Neural cell (in vitro differentiated cells): ENCODE measurements around the gene NRF1.

Experiments used
- EP300 ChIP-seq: fragments of 450-650 bp; conservative IDR thresholded peaks from 2 replicates; pipeline ENCODE4 v1.6.1; 2014; ENCODE audit warnings: antibody characterized with exemption, mild to moderate bottlenecking, moderate library complexity; ENCODE audit not compliant: poor library complexity, severe bottlenecking
- EZH2 ChIP-seq: fragments of 200-600, 300-800 bp; shearing (Covaris generic), sonication (generic); IDR thresholded peaks from 2 replicates; pipeline ENCODE4 v1.6.1; 2014; ENCODE audit warnings: antibody characterized with exemption, low read length, borderline replicate concordance, mild to moderate bottlenecking; ENCODE audit not compliant: insufficient read depth, poor library complexity, severe bottlenecking
- MXI1 ChIP-seq: fragments of 450-650 bp; conservative IDR thresholded peaks from 2 replicates; pipeline ENCODE4 v1.6.1; 2014; ENCODE audit warnings: antibody characterized with exemption, mild to moderate bottlenecking; ENCODE audit not compliant: poor library complexity, severe bottlenecking
- POLR2AphosphoS5 ChIP-seq: IDR thresholded peaks from 2 replicates; pipeline ENCODE4 v1.6.1; 2012
- RAD21 ChIP-seq: fragments of 450-650 bp; conservative IDR thresholded peaks from 2 replicates; pipeline ENCODE4 v1.6.1; 2014; ENCODE audit warnings: antibody characterized with exemption, mild to moderate bottlenecking, moderate library complexity
- REST ChIP-seq: IDR thresholded peaks from 2 replicates; pipeline ENCODE4 v1.6.1; 2012; ENCODE audit warnings: borderline replicate concordance
- TAF1 ChIP-seq: IDR thresholded peaks from 2 replicates; pipeline ENCODE4 v1.6.1; 2012; ENCODE audit warnings: low read depth
- TF ChIP-seq, protein P1 (sequence below): fragments of 450-650 bp; IDR thresholded peaks from 2 replicates; pipeline ENCODE4 v1.5.1; 2014; ENCODE audit warnings: antibody characterized with exemption, mild to moderate bottlenecking, moderate library complexity; ENCODE audit not compliant: poor library complexity, severe bottlenecking

DNA sequence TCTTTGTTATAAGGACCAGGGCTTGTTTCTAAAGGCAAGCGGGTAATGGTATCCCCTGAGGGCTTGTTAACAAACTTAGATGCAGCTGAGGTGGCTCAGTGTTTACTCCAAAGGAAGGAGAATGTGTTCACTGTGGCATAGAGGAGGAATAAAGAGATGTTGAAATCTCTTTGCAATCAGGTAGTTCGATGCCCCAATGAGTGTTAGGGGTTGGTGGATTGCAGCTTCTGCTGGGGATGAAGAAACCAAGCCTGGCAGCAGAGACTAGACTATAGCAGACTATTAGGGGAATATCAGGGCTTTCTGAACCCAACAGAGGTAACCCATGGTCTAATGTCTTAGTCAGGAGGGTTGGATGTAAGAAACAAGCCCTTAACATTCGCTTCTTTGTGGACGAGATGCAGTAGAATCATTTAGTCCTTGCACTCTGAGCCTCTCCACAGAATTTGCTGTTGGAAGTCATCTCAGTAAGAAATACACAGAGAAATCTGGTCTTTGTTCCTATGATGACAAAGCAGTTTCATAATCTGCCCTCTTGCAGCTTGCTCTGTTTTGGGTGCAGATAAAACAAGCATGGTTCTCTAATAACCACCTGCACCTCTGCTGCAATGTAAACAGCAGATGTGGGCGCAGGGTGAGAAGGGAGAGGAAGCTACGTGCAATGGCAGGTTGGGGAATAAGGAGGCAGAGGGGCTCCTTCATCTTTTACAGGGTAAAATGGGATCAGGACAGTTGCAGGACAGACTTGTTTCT is 108.6 kb downstream of the NRF1 start:
- TF ChIP-seq, protein P1, sequence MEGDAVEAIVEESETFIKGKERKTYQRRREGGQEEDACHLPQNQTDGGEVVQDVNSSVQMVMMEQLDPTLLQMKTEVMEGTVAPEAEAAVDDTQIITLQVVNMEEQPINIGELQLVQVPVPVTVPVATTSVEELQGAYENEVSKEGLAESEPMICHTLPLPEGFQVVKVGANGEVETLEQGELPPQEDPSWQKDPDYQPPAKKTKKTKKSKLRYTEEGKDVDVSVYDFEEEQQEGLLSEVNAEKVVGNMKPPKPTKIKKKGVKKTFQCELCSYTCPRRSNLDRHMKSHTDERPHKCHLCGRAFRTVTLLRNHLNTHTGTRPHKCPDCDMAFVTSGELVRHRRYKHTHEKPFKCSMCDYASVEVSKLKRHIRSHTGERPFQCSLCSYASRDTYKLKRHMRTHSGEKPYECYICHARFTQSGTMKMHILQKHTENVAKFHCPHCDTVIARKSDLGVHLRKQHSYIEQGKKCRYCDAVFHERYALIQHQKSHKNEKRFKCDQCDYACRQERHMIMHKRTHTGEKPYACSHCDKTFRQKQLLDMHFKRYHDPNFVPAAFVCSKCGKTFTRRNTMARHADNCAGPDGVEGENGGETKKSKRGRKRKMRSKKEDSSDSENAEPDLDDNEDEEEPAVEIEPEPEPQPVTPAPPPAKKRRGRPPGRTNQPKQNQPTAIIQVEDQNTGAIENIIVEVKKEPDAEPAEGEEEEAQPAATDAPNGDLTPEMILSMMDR: no peak
- TF ChIP-seq EZH2 (no peak), RAD21 (no peak), REST (no peak), EP300 (no peak), TAF1 (no peak), POLR2AphosphoS5 (no peak), MXI1 (no peak)
